Measurements from ENCODE around the gene ALDH18A1. TPM values are rescaled to one million over a fixed set of nuclear protein-coding genes. Genes with fewer than 3 reads are reported as not detected.

Gene ALDH18A1
- total RNA-seq, 1 experiment from 2014 or later, result 105 TPM

GRCh38 chr10:95573527-95573926 is 83.0 kb downstream of the ALDH18A1 start:
- TF ChIP-seq SP1 (CRISPR knock-in tag; conservative IDR thresholded peaks at IDR 0.05) (no peak), PRDM15 (CRISPR knock-in tag; IDR thresholded peaks at IDR 0.05) (no peak), IRF1 (CRISPR knock-in tag; IDR thresholded peaks at IDR 0.05) (no peak), ZNF263 (CRISPR knock-in tag; IDR thresholded peaks at IDR 0.05; ENCODE audit: low read depth) (no peak), NR2C2 (CRISPR knock-in tag; IDR thresholded peaks at IDR 0.05) (no peak), GABPB1 (CRISPR knock-in tag; IDR thresholded peaks at IDR 0.05) (no peak), CDX4 (CRISPR knock-in tag; IDR thresholded peaks at IDR 0.05; ENCODE audit: borderline replicate concordance) (no peak), JAZF1 (CRISPR knock-in tag; IDR thresholded peaks at IDR 0.05) (no peak), ZNF671 (CRISPR knock-in tag; IDR thresholded peaks at IDR 0.05) (no peak), ZBTB21 (CRISPR knock-in tag; IDR thresholded peaks at IDR 0.05; ENCODE audit: borderline replicate concordance) (no peak), ATF1 (CRISPR knock-in tag; IDR thresholded peaks at IDR 0.05) (no peak), EMX1 (CRISPR knock-in tag; IDR thresholded peaks at IDR 0.05) (no peak)
- TF ChIP-seq, protein P1, sequence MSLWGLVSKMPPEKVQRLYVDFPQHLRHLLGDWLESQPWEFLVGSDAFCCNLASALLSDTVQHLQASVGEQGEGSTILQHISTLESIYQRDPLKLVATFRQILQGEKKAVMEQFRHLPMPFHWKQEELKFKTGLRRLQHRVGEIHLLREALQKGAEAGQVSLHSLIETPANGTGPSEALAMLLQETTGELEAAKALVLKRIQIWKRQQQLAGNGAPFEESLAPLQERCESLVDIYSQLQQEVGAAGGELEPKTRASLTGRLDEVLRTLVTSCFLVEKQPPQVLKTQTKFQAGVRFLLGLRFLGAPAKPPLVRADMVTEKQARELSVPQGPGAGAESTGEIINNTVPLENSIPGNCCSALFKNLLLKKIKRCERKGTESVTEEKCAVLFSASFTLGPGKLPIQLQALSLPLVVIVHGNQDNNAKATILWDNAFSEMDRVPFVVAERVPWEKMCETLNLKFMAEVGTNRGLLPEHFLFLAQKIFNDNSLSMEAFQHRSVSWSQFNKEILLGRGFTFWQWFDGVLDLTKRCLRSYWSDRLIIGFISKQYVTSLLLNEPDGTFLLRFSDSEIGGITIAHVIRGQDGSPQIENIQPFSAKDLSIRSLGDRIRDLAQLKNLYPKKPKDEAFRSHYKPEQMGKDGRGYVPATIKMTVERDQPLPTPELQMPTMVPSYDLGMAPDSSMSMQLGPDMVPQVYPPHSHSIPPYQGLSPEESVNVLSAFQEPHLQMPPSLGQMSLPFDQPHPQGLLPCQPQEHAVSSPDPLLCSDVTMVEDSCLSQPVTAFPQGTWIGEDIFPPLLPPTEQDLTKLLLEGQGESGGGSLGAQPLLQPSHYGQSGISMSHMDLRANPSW (CRISPR knock-in tag; conservative IDR thresholded peaks at IDR 0.05; ENCODE audit: low read depth), result no peak
- TF ChIP-seq, protein P2, sequence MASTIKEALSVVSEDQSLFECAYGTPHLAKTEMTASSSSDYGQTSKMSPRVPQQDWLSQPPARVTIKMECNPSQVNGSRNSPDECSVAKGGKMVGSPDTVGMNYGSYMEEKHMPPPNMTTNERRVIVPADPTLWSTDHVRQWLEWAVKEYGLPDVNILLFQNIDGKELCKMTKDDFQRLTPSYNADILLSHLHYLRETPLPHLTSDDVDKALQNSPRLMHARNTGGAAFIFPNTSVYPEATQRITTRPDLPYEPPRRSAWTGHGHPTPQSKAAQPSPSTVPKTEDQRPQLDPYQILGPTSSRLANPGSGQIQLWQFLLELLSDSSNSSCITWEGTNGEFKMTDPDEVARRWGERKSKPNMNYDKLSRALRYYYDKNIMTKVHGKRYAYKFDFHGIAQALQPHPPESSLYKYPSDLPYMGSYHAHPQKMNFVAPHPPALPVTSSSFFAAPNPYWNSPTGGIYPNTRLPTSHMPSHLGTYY (CRISPR knock-in tag; IDR thresholded peaks at IDR 0.05), result no peak
- TF ChIP-seq, protein P3, sequence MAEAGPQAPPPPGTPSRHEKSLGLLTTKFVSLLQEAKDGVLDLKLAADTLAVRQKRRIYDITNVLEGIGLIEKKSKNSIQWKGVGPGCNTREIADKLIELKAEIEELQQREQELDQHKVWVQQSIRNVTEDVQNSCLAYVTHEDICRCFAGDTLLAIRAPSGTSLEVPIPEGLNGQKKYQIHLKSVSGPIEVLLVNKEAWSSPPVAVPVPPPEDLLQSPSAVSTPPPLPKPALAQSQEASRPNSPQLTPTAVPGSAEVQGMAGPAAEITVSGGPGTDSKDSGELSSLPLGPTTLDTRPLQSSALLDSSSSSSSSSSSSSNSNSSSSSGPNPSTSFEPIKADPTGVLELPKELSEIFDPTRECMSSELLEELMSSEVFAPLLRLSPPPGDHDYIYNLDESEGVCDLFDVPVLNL (CRISPR knock-in tag; IDR thresholded peaks at IDR 0.05; ENCODE audit: borderline replicate concordance, low read depth), result no peak
- TF ChIP-seq, protein P4, sequence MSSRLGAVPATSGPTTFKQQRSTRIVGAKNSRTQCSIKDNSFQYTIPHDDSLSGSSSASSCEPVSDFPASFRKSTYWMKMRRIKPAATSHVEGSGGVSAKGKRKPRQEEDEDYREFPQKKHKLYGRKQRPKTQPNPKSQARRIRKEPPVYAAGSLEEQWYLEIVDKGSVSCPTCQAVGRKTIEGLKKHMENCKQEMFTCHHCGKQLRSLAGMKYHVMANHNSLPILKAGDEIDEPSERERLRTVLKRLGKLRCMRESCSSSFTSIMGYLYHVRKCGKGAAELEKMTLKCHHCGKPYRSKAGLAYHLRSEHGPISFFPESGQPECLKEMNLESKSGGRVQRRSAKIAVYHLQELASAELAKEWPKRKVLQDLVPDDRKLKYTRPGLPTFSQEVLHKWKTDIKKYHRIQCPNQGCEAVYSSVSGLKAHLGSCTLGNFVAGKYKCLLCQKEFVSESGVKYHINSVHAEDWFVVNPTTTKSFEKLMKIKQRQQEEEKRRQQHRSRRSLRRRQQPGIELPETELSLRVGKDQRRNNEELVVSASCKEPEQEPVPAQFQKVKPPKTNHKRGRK (CRISPR knock-in tag; IDR thresholded peaks at IDR 0.05; ENCODE audit: borderline replicate concordance), result no peak
- TF ChIP-seq, protein P5, sequence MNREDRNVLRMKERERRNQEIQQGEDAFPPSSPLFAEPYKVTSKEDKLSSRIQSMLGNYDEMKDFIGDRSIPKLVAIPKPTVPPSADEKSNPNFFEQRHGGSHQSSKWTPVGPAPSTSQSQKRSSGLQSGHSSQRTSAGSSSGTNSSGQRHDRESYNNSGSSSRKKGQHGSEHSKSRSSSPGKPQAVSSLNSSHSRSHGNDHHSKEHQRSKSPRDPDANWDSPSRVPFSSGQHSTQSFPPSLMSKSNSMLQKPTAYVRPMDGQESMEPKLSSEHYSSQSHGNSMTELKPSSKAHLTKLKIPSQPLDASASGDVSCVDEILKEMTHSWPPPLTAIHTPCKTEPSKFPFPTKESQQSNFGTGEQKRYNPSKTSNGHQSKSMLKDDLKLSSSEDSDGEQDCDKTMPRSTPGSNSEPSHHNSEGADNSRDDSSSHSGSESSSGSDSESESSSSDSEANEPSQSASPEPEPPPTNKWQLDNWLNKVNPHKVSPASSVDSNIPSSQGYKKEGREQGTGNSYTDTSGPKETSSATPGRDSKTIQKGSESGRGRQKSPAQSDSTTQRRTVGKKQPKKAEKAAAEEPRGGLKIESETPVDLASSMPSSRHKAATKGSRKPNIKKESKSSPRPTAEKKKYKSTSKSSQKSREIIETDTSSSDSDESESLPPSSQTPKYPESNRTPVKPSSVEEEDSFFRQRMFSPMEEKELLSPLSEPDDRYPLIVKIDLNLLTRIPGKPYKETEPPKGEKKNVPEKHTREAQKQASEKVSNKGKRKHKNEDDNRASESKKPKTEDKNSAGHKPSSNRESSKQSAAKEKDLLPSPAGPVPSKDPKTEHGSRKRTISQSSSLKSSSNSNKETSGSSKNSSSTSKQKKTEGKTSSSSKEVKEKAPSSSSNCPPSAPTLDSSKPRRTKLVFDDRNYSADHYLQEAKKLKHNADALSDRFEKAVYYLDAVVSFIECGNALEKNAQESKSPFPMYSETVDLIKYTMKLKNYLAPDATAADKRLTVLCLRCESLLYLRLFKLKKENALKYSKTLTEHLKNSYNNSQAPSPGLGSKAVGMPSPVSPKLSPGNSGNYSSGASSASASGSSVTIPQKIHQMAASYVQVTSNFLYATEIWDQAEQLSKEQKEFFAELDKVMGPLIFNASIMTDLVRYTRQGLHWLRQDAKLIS (CRISPR knock-in tag; IDR thresholded peaks at IDR 0.05; ENCODE audit: borderline replicate concordance), result no peak
- peaks cover 4% of the 10 kb centered on the region; the same call in 1 of the 2 replicates for H3K4me1 Mint-ChIP-seq
- no peaks in the 10 kb centered on the region for H3K36me3 Mint-ChIP-seq
- no peak overlapping the region for H3K27ac Mint-ChIP-seq
- ChIA-PET CTCF (no interaction called here), POLR2A (no interaction called here)
- ATAC-seq (no peak), DNase-seq (ENCODE audit: low spot score) (no peak)
- no peak overlapping the region for H3K4me3 Mint-ChIP-seq
- no peaks in the 10 kb centered on the region for H3K9me3 Mint-ChIP-seq
- H3K27me3 Mint-ChIP-seq (ENCODE audit: low read depth), result no peaks in the 10 kb centered on the region; the same call in 1 of the 2 replicates

All from WTC11 (cell line).